CD4-positive, CD25-positive, alpha-beta regulatory T cell (primary cell): ENCODE measurements around the gene SOX30. TPM values are rescaled to one million over a fixed set of nuclear protein-coding genes. Genes with fewer than 3 reads are reported as not detected.

Experiments
- ATAC-seq, 2 donors: fragments of 150-1000 bp; cut with Tn5 transposase; one replicate each; pipeline ENCODE4 v1.10.0; 2021; ENCODE audit warnings: low read depth in 2 of 2, moderate number of reproducible peaks in 2 of 2, moderate library complexity in 1 of 2
- DNase-seq, 3 donors: peaks; one replicate each; pipeline versions ENCODE4 v3.0.0 to v3.0.0-alpha.2; 2012 to 2022; ENCODE audit warnings: mixed read lengths in 1 of 3
- H3K27ac ChIP-seq: one replicate; pipeline ENCODE4 v1.7.0; 2013; ENCODE audit warnings: mild to moderate bottlenecking, low read length; ENCODE audit not compliant: insufficient read depth, poor library complexity, severe bottlenecking
- H3K27me3 ChIP-seq: one replicate; pipeline ENCODE4 v1.7.0; 2013; ENCODE audit warnings: low read length; ENCODE audit not compliant: control insufficient read depth, insufficient read depth
- H3K36me3 ChIP-seq: one replicate; pipeline ENCODE4 v1.7.0; 2013; ENCODE audit warnings: mild to moderate bottlenecking, low read length, moderate library complexity; ENCODE audit not compliant: control insufficient read depth, insufficient read depth
- H3K4me1 ChIP-seq: 2 replicates; pipeline ENCODE4 v1.7.0; 2013; ENCODE audit warnings: mild to moderate bottlenecking, low read length; ENCODE audit not compliant: insufficient read depth, control insufficient read depth, poor library complexity, severe bottlenecking
- H3K4me3 ChIP-seq: one replicate; pipeline ENCODE4 v1.7.0; 2013; ENCODE audit warnings: low read depth, mild to moderate bottlenecking, low read length, moderate library complexity
- H3K9me3 ChIP-seq, 2 experiments: 1 replicate in 1 of 2; 2 replicates in 1 of 2; pipeline ENCODE4 v1.7.0; 2013; ENCODE audit warnings: low read length in 2 of 2, mild to moderate bottlenecking in 1 of 2, moderate library complexity in 1 of 2; ENCODE audit not compliant: control insufficient read depth in 2 of 2
- H3K27ac Mint-ChIP-seq, 3 donors: one replicate each; pipeline ENCODE4 v1.8.0; 2020 to 2022; ENCODE audit warnings: mild to moderate bottlenecking in 3 of 3, mixed read lengths in 3 of 3, moderate library complexity in 2 of 3
- H3K27me3 Mint-ChIP-seq: one replicate; pipeline ENCODE4 v1.8.0; 2022; ENCODE audit warnings: mild to moderate bottlenecking, mixed read lengths
- H3K36me3 Mint-ChIP-seq: one replicate; pipeline ENCODE4 v1.8.0; 2020; ENCODE audit warnings: mixed read lengths
- H3K4me1 Mint-ChIP-seq, 4 donors: one replicate each; pipeline ENCODE4 v1.8.0; 2020 to 2022; ENCODE audit warnings: mixed read lengths in 4 of 4, mild to moderate bottlenecking in 1 of 4
- H3K4me3 Mint-ChIP-seq, 4 donors: one replicate each; pipeline ENCODE4 v1.8.0; 2020 to 2022; ENCODE audit warnings: mild to moderate bottlenecking in 4 of 4, mixed read lengths in 4 of 4, moderate library complexity in 3 of 4
- H3K9me3 Mint-ChIP-seq, 7 donors: one replicate each; pipeline ENCODE4 v1.8.0; 2020 to 2022; ENCODE audit warnings: mixed read lengths in 7 of 7, mild to moderate bottlenecking in 3 of 7, moderate library complexity in 2 of 7
- polyA plus RNA-seq, 4 donors: library from polyadenylated mRNA; unstranded; fragments of 300-500 nt; fragmentation: Illumina TruSeq; gene quantifications; one replicate each; pipeline ENCODE4 v1.2.3, GENCODE V29; 2021
- total RNA-seq: library from RNA; stranded (reverse); gene quantifications from one replicate; pipeline ENCODE4 v1.2.3, GENCODE V29; 2022

Gene SOX30
- total and polyA plus RNA-seq, 5 donors from 2014 or later = 0.46 to 0.84 (median 0.56) TPM; not detected in 1

GRCh38 chr5:157671592-157672330 lies 19.5 kb upstream of the SOX30 start:
- DNase-seq = no peak
- Histone ChIP-seq H3K4me1 (peaks cover 16% of the 10 kb centered on the region), H3K9me3 (no peaks in the 10 kb centered on the region), H3K27ac (no peak overlapping the region), H3K36me3 (no peaks in the 10 kb centered on the region), H3K4me3 (peak overlapping the region; percentile 59), H3K27me3 (peaks cover 7% of the 10 kb centered on the region)
- H3K4me3 Mint-ChIP-seq = peak overlapping the region; percentile 74 to 91 (median 86)
- H3K27me3 Mint-ChIP-seq = peaks cover 38% of the 10 kb centered on the region
- no peaks in the 10 kb centered on the region for H3K36me3 Mint-ChIP-seq
- ATAC-seq = no peak
- H3K4me1 Mint-ChIP-seq = peaks cover 10 to 25% (median 18%) of the 10 kb centered on the region in 4 donors
- peaks cover 0 to 4% (median 0%) of the 10 kb centered on the region in 7 donors for H3K9me3 Mint-ChIP-seq
- peak overlapping the region in 2 of 3 donors; percentile 21 to 59 for H3K27ac Mint-ChIP-seq

DNA sequence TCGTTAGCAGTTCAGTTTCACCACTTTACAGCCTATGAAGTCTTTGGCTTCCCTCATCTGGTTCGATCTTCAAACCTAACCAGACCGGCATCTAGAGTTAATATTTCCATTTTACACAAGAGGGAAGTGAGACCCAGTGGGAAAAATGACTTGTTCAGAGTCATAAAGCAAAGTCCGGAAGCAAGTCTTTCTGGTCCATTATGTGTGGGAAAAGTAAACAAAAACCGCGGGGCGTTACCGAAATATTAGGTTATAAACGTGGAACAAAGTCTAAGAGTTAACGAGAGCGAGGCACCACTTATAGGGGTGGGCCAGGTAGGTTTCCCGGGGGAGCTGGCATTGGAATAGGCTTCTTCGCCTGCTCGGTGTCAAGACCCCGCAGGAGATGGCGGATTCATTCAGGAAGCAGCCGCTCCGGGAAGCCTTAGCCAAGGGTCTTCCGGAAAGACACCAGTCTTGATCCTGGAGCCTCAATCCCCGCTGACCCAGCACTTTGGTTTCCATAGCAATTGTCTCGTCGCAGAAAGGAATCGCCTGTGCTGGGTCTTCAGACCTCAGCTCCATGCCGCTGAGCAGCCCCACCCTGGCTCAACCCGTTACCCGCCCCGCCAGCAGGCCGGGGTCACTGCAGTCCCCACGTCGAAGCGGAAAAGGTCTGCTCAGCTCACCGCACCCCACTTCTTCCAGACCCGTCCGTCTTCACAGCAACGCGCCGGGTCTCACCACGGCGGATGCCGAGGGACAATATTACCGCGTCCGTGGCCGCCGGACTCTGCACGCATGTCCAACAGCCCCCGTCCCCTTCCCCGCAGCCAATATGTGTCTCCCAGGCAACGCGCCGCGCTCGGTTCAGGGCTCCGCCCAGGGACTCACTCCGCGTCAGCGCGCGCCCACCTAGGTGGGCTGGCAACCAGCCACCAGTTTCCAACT lies 18.7 kb upstream of the SOX30 start, which contains the start of gene C5orf52:
TSS of gene C5orf52 (plus strand) at position 872 of the 930 bp plus-strand sequence. CDS start 82 bp downstream, outside the sequence.
- H3K9me3 Mint-ChIP-seq = peaks cover 0 to 4% (median 0%) of the 10 kb centered on the region in 7 donors
- H3K27ac Mint-ChIP-seq = peak within 1 kb of the TSS; percentile 21 to 81 (median 59)
- H3K27ac ChIP-seq = no peak within 1 kb of the TSS
- peak in 1 of 3 donors; percentile 19 for DNase-seq
- ATAC-seq = no peak
- no peaks in the 10 kb centered on the region for H3K36me3 Mint-ChIP-seq
- peaks cover 39% of the 10 kb centered on the region for H3K27me3 Mint-ChIP-seq
- H3K4me1 Mint-ChIP-seq = peaks cover 10 to 25% (median 18%) of the 10 kb centered on the region in 4 donors
- peaks cover 16% of the 10 kb centered on the region for H3K4me1 ChIP-seq
- peaks cover 7% of the 10 kb centered on the region for H3K27me3 ChIP-seq
- H3K4me3 ChIP-seq = peak within 1 kb of the TSS; percentile 59
- no peaks in the 10 kb centered on the region for H3K9me3 ChIP-seq
- H3K36me3 ChIP-seq = no peaks in the 10 kb centered on the region
- peak within 1 kb of the TSS; percentile 74 to 91 (median 86) for H3K4me3 Mint-ChIP-seq

DNA sequence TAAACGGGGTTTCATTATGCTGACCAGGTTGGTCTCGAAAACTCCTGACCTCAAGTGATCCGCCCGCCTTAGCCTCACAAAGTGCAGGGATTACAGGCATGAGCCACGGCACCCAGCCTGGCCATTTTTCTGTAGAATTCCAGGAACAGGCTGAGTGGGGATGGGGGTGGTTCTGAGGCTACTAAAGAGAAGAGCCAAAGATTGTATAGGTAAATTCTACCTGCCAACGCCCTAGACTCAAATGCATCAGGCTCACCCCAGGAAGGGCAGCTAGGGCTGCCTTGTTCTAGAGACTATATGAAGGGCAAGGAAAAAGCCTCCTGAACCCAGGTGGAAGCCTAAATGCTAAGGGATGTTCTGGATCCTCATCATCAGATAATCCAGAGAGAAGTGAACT lies 17.5 kb upstream of the SOX30 start:
- DNase-seq (no peak), ATAC-seq (no peak)
- Mint-ChIP-seq H3K4me3 (peak overlapping the region in 3 of 4 donors; percentile 31 to 73 (median 56)), H3K4me1 (peaks cover 10 to 25% (median 18%) of the 10 kb centered on the region in 4 donors), H3K27me3 (peaks cover 42% of the 10 kb centered on the region), H3K36me3 (peaks cover 2% of the 10 kb centered on the region), H3K9me3 (peaks cover 0 to 7% (median 2%) of the 10 kb centered on the region in 7 donors), H3K27ac (no peak overlapping the region)
- H3K4me1 ChIP-seq = peaks cover 16% of the 10 kb centered on the region
- peaks cover 7% of the 10 kb centered on the region for H3K27me3 ChIP-seq
- no peaks in the 10 kb centered on the region for H3K36me3 ChIP-seq
- H3K4me3 ChIP-seq = no peak overlapping the region
- H3K9me3 ChIP-seq = no peaks in the 10 kb centered on the region
- H3K27ac ChIP-seq = no peak overlapping the region

DNA sequence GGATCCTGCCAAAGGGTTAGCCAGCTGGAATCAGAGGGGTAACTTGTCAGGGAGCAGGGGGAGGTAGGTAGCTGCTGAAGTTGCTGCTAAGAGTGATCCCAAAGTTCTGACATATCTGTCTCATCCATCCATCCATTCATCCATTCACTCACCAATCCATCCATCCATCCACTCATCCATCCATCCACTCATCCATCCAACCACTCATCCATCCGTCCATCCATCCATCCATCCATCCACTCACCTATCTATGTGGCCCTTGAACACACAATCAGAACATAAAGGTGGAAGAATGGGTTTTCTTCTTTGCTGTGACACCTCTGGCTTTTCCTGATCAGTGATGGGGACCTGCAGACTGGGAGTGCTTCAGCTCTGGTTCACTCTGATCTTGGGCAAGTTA lies 16.1 kb upstream of the SOX30 start:
- DNase-seq (no peak), ATAC-seq (no peak)
- peaks cover 0 to 16% (median 3%) of the 10 kb centered on the region in 7 donors for H3K9me3 Mint-ChIP-seq
- Histone ChIP-seq H3K27me3 (peaks cover 7% of the 10 kb centered on the region), H3K4me1 (peaks cover 16% of the 10 kb centered on the region), H3K4me3 (no peak overlapping the region), H3K9me3 (no peaks in the 10 kb centered on the region), H3K36me3 (no peaks in the 10 kb centered on the region), H3K27ac (no peak overlapping the region)
- H3K36me3 Mint-ChIP-seq = peaks cover 6% of the 10 kb centered on the region
- peaks cover 42% of the 10 kb centered on the region for H3K27me3 Mint-ChIP-seq
- peaks cover 10 to 25% (median 18%) of the 10 kb centered on the region in 4 donors for H3K4me1 Mint-ChIP-seq
- H3K27ac Mint-ChIP-seq = no peak overlapping the region
- no peak overlapping the region for H3K4me3 Mint-ChIP-seq

- H3K9me3 Mint-ChIP-seq = peaks cover 0 to 12% (median 3%) of the 10 kb centered on the region in 7 donors
- Histone ChIP-seq H3K4me3 (no peak overlapping the region), H3K27ac (no peak overlapping the region), H3K36me3 (no peaks in the 10 kb centered on the region), H3K27me3 (peaks cover 7% of the 10 kb centered on the region), H3K4me1 (peaks cover 3% of the 10 kb centered on the region), H3K9me3 (peaks cover 6 to 10% of the 10 kb centered on the region in 2 experiments)
- H3K4me3 Mint-ChIP-seq = no peak overlapping the region
- H3K27me3 Mint-ChIP-seq = peaks cover 21% of the 10 kb centered on the region
- peaks cover 6 to 7% (median 7%) of the 10 kb centered on the region in 4 donors for H3K4me1 Mint-ChIP-seq
- no peak for DNase-seq
- peaks cover 6% of the 10 kb centered on the region for H3K36me3 Mint-ChIP-seq
- peak overlapping the region in 1 of 3 donors; percentile 93 for H3K27ac Mint-ChIP-seq
- no peak for ATAC-seq
These were observed 13.3 kb upstream of the SOX30 start for GRCh38 chr5:157665467-157666070.

GRCh38 chr5:157659868-157660660 lies 7.8 kb upstream of the SOX30 start:
- Mint-ChIP-seq H3K4me3 (no peak overlapping the region), H3K9me3 (peaks cover 0 to 30% (median 9%) of the 10 kb centered on the region in 7 donors), H3K36me3 (peaks cover 26% of the 10 kb centered on the region), H3K4me1 (no peaks in the 10 kb centered on the region), H3K27me3 (no peaks in the 10 kb centered on the region), H3K27ac (no peak overlapping the region)
- ATAC-seq = no peak
- no peak overlapping the region for H3K27ac ChIP-seq
- H3K9me3 ChIP-seq = peaks cover 23 to 28% of the 10 kb centered on the region in 2 experiments
- H3K4me1 ChIP-seq = no peaks in the 10 kb centered on the region
- H3K36me3 ChIP-seq = peaks cover 10% of the 10 kb centered on the region
- DNase-seq = no peak
- no peaks in the 10 kb centered on the region for H3K27me3 ChIP-seq
- no peak overlapping the region for H3K4me3 ChIP-seq
